ENCODE data around the gene MYH3. TPM values are rescaled to one million over a fixed set of nuclear protein-coding genes. Genes with fewer than 3 reads are reported as not detected.
"Not testable (repeated sequence)": the region's sequence is repeated elsewhere in the genome, so short reads cannot be mapped to it uniquely, and the experiment has no call there.

MYH3 gene
- total and polyA plus RNA-seq, 4 donors = 0.43 to 2.0 (median 0.99) TPM

DNA sequence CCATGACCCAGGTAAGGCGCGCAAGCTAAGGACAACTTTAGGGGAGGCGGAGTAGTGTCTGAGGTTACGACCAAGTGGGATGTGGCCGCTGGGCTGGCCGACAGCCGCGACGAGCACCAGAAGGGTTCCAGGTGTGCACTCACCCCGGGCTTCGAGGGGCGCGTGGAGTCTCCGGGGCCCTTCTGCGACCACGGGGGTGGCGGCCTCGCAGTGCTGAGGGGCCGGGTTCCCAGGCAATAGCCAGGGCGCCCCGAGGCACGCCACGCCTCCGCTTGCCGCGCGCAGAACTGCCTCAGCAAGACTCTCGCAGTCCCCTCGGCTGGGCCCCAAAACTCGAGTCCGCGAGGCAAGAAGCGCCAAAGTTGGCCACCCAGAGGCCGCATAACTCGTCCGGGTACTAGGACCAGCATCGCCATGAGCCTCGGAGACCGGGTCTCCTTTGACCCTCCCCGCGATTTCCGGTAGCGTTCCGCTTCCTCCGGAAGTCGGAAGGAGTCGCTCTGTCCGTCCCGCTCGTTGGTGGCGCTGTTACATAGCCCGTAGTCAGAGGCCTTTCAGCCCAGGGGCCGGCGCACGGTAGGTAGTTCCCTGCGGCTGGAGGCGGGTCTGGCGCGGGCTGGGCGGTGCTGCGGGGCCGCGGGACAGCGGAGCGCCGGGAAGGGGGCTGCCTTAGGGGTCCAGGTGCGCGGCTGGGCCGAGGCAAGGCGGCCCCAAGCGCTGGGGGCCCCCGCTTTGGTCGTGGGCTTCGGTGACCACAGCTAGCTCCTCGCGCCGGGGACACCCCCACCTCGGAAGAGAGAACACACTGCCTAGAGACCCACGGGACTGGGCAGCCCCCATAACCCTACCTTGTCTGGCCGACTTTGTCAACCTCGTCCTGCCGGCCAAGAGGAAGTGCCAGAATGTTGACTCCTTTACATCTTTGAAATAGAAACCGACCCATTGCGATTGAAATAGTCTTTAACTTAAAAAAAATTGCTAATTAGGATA is 40.3 kb upstream of the MYH3 start, which contains the start of the genes ADPRM and SCO1 (continued):
- TF ChIP-seq SP1 (IDR thresholded peaks at IDR 0.05) (peak; percentile 57), RAD21 (IDR thresholded peaks at IDR 0.05) (peak in 1 of 2 donors; percentile 64), GABPA (IDR thresholded peaks at IDR 0.05 in 1 of 2, conservative IDR thresholded peaks at IDR 0.05 in 1 of 2) (peak; percentile 92 to 97), HNF4A (conservative IDR thresholded peaks at IDR 0.05) (peak in 1 of 2 donors; percentile 17), JUND (IDR thresholded peaks at IDR 0.05) (no peak)

DNA sequence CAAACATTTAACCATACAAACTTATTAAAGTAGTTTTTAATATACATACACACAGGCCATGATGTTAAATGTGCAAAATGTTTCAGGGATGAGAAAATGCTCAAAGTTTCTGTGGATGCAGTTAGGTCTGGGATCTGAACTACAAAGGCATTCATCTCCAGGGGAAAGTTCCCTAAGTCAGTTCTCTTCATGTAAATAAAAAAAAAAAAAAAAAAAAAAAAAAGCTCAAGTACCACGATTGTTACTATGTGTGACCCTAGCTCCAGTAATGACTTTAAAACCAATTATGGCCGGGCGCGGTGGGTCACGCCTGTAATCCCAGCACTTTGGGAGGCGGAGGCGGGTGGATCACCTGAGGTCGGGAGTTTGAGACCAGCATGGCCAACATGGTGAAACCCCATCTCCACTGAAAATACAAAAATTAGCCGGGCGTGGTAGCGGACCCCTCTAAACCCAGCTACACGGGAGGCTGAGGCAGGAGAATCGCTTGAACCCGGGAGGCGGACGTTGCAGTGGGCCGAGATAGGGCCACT is 38.8 kb upstream of the MYH3 start:
- Histone ChIP-seq H3K4me1 (ENCODE audit: control insufficient read depth in 4 of 4, insufficient read depth in 4 of 4, low read length in 3 of 4) (peaks cover 7 to 16% (median 12%) of the 10 kb centered on the region in 4 donors), H3K4me3 (ENCODE audit: low read depth in 1 of 3, low read length in 3 of 3) (peak overlapping the region in 2 of 3 donors; percentile 81 to 87), H3K36me3 (ENCODE audit: control insufficient read depth in 4 of 4, insufficient read depth in 3 of 4, low read depth in 1 of 4, low read length in 3 of 4) (peaks cover 4 to 34% (median 22%) of the 10 kb centered on the region in 4 donors)
- H3K9ac ChIP-seq (ENCODE audit: low read depth in 1 of 2, low read length in 2 of 2); DNase-seq (ENCODE audit: low spot score); H3K9me3 ChIP-seq (ENCODE audit: control insufficient read depth in 4 of 4, low read length in 3 of 4); H3K27me3 ChIP-seq (ENCODE audit: control insufficient read depth in 4 of 4, insufficient read depth in 4 of 4, low read length in 3 of 4); H3K27ac ChIP-seq (ENCODE audit: low read depth in 1 of 2, low read length in 2 of 2): not testable (repeated sequence)
- WGBS = 86% methylated on average over 17 of the region's 17 CpGs

DNA sequence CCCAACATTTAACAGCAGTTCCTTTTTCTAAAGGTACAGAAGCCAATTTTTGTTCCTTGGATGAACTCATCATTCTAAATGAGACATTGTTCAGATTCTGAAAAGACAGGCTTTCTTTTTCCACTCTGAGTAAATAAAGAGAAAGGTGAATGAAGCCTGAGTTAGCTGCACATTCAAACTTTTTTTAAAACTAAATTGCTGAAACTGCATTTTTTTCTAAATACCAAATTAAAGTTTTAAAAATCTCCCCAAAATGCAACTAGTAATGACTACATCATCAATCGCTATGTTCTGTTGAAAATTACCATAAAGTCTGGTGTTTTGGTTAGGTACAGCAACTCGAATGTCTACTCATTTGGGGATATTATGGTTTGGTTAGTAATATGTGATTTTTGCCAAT is 30.4 kb upstream of the MYH3 start:
- H3K4me1 ChIP-seq (ENCODE audit: control insufficient read depth in 4 of 4, insufficient read depth in 4 of 4, low read length in 3 of 4) = peaks cover 0 to 4% (median 2%) of the 10 kb centered on the region in 4 donors
- TF ChIP-seq, protein P1, sequence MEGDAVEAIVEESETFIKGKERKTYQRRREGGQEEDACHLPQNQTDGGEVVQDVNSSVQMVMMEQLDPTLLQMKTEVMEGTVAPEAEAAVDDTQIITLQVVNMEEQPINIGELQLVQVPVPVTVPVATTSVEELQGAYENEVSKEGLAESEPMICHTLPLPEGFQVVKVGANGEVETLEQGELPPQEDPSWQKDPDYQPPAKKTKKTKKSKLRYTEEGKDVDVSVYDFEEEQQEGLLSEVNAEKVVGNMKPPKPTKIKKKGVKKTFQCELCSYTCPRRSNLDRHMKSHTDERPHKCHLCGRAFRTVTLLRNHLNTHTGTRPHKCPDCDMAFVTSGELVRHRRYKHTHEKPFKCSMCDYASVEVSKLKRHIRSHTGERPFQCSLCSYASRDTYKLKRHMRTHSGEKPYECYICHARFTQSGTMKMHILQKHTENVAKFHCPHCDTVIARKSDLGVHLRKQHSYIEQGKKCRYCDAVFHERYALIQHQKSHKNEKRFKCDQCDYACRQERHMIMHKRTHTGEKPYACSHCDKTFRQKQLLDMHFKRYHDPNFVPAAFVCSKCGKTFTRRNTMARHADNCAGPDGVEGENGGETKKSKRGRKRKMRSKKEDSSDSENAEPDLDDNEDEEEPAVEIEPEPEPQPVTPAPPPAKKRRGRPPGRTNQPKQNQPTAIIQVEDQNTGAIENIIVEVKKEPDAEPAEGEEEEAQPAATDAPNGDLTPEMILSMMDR (IDR thresholded peaks at IDR 0.05; ENCODE audit: low read depth, low read length, missing input control) = no peak
- TF ChIP-seq FOXA2 (IDR thresholded peaks at IDR 0.05) (no peak), JUND (IDR thresholded peaks at IDR 0.05) (no peak), HNF4G (IDR thresholded peaks at IDR 0.05) (no peak), GABPA (IDR thresholded peaks at IDR 0.05 in 1 of 2, conservative IDR thresholded peaks at IDR 0.05 in 1 of 2) (no peak), RAD21 (IDR thresholded peaks at IDR 0.05) (no peak)
- TF ChIP-seq, protein P2, sequence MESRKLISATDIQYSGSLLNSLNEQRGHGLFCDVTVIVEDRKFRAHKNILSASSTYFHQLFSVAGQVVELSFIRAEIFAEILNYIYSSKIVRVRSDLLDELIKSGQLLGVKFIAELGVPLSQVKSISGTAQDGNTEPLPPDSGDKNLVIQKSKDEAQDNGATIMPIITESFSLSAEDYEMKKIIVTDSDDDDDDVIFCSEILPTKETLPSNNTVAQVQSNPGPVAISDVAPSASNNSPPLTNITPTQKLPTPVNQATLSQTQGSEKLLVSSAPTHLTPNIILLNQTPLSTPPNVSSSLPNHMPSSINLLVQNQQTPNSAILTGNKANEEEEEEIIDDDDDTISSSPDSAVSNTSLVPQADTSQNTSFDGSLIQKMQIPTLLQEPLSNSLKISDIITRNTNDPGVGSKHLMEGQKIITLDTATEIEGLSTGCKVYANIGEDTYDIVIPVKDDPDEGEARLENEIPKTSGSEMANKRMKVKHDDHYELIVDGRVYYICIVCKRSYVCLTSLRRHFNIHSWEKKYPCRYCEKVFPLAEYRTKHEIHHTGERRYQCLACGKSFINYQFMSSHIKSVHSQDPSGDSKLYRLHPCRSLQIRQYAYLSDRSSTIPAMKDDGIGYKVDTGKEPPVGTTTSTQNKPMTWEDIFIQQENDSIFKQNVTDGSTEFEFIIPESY (IDR thresholded peaks at IDR 0.05) = no peak
- TF ChIP-seq, protein P3, sequence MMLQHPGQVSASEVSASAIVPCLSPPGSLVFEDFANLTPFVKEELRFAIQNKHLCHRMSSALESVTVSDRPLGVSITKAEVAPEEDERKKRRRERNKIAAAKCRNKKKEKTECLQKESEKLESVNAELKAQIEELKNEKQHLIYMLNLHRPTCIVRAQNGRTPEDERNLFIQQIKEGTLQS (IDR thresholded peaks at IDR 0.05) = no peak
- H3K4me3 ChIP-seq (ENCODE audit: low read depth in 1 of 3, low read length in 3 of 3) = no peak overlapping the region
- H3K9ac ChIP-seq (ENCODE audit: low read depth in 1 of 2, low read length in 2 of 2) = no peak overlapping the region
- 96% methylated on average over 2 of the region's 2 CpGs for WGBS
- H3K27me3 ChIP-seq (ENCODE audit: control insufficient read depth in 4 of 4, insufficient read depth in 4 of 4, low read length in 3 of 4) = no peaks in the 10 kb centered on the region
- no peak overlapping the region for H3K27ac ChIP-seq (ENCODE audit: low read depth in 1 of 2, low read length in 2 of 2)
- H3K36me3 ChIP-seq (ENCODE audit: control insufficient read depth in 4 of 4, insufficient read depth in 3 of 4, low read depth in 1 of 4, low read length in 3 of 4) = peaks cover 8 to 62% (median 42%) of the 10 kb centered on the region in 4 donors
- H3K9me3 ChIP-seq (ENCODE audit: control insufficient read depth in 4 of 4, low read length in 3 of 4) = no peaks in the 10 kb centered on the region
- no peak for DNase-seq (ENCODE audit: low spot score)
